ENCODE results near the gene PDZK1IP1. TPM values are rescaled to one million over a fixed set of nuclear protein-coding genes. Genes with fewer than 3 reads are reported as not detected.
A peak's percentile ranks its signal among the peaks of the same experiment; 100 is the strongest.

The PDZK1IP1 gene
- total RNA-seq, 3 donors from 2014 or later (not counting 1 experiment from before 2014, with no cell fraction given) = 0.54 TPM; not detected in 2

DNA sequence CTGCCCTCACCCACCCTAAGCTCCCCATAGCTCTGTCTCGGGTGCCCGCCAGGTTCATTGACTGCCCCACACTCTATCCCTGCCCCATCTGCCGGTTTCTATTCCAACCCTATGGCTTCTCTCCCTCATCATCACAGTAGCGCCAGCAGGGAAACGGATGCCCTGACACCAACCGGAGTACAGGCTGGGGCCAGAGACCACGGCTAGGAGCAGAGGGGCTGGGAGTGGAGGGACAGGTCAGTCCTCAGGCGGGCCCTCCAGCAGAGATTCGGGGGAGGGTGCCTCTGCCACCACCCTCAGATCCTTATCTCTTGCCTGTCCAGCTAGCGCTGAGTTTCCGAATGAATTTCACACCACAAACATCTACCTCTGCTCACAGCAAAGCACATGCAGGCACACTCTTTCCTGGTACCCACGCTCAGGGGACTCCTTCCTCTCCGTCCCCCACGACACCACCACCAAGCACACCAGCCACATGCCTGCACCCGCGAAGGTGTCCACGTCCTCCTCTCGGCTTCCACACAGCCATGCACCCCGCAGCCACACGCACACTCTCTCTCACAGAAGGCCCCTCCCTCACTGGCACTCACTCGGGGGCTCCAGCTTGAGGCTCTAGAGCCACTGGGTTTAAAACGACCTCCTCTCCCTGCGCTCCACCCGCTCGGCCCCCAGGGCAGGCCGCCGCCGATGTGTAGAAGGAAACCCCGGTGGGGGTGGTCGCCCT lies 35.0 kb upstream of the PDZK1IP1 start:
- Histone ChIP-seq H3K4me1 (ENCODE audit: control insufficient read depth, insufficient read depth, low read length) (peaks cover 4% of the 10 kb centered on the region), H3K36me3 (ENCODE audit: control insufficient read depth, insufficient read depth, low read length) (no peaks in the 10 kb centered on the region), H3K27me3 (ENCODE audit: control insufficient read depth, insufficient read depth, low read length) (peaks cover 41% of the 10 kb centered on the region), H3K4me3 (ENCODE audit: low read length) (no peak overlapping the region), H3K27ac (ENCODE audit: low read length) (no peak overlapping the region), H3K9me3 (ENCODE audit: control insufficient read depth, insufficient read depth, low read length) (no peaks in the 10 kb centered on the region)
- H3K36me3 Mint-ChIP-seq = no peaks in the 10 kb centered on the region
- H3K9me3 Mint-ChIP-seq = no peaks in the 10 kb centered on the region
- peaks cover 3 to 13% of the 10 kb centered on the region in 2 donors for H3K4me1 Mint-ChIP-seq
- intact Hi-C loops (cut with micrococcal nuclease) = no loop called here
- 13% methylated on average over 30 of the region's 30 CpGs for WGBS (ENCODE audit: insufficient coverage)
- no peak overlapping the region for H3K4me3 Mint-ChIP-seq
- no peak overlapping the region for H3K27ac Mint-ChIP-seq
- ATAC-seq (peak in 1 of 3 donors; percentile 56), DNase-seq (no peak)
- H3K27me3 Mint-ChIP-seq (ENCODE audit: low read depth in 2 of 2) = peaks cover 38 to 46% of the 10 kb centered on the region in 2 donors
- TF ChIP-seq, protein P1, sequence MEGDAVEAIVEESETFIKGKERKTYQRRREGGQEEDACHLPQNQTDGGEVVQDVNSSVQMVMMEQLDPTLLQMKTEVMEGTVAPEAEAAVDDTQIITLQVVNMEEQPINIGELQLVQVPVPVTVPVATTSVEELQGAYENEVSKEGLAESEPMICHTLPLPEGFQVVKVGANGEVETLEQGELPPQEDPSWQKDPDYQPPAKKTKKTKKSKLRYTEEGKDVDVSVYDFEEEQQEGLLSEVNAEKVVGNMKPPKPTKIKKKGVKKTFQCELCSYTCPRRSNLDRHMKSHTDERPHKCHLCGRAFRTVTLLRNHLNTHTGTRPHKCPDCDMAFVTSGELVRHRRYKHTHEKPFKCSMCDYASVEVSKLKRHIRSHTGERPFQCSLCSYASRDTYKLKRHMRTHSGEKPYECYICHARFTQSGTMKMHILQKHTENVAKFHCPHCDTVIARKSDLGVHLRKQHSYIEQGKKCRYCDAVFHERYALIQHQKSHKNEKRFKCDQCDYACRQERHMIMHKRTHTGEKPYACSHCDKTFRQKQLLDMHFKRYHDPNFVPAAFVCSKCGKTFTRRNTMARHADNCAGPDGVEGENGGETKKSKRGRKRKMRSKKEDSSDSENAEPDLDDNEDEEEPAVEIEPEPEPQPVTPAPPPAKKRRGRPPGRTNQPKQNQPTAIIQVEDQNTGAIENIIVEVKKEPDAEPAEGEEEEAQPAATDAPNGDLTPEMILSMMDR (IDR thresholded peaks at IDR 0.05) = no peak

DNA sequence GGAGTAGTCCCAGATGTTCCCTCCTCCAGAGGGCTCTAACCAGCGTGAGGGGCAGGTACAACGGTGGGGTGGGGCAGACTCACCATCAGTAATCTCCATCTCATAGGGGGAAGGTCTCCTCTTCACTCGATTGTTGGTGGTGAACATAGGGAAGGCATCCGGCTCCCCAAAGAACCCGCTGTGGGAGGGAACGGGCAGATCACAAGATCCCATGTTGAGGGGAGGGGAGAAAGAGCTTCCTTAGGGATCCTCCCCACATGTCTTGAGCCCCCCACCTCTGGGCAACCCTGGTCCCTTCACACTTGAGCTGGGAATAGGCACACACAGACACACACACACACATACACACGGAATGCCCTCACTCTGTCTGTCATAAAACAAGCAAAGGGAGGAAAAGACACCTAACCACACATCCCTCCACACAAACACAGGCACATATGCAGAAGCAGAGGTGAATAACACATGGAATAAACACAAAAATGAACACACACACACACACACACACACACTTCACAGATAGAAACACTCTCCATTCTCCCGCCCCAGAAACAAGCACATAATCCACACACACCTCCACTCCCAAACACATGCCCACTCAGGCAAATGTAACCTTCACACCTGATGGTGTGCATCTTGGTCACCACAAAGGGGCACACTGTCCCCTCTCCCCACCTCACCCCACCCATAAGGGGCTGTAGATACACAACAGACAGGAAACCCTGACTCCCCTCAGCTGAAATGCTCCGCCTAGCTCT lies 34.3 kb upstream of the PDZK1IP1 start:
- Histone ChIP-seq H3K4me3 (ENCODE audit: low read length) (no peak overlapping the region), H3K4me1 (ENCODE audit: control insufficient read depth, insufficient read depth, low read length) (peaks cover 4% of the 10 kb centered on the region), H3K27ac (ENCODE audit: low read length) (no peak overlapping the region), H3K36me3 (ENCODE audit: control insufficient read depth, insufficient read depth, low read length) (no peaks in the 10 kb centered on the region), H3K9me3 (ENCODE audit: control insufficient read depth, insufficient read depth, low read length) (no peaks in the 10 kb centered on the region), H3K27me3 (ENCODE audit: control insufficient read depth, insufficient read depth, low read length) (peaks cover 36% of the 10 kb centered on the region)
- 71% methylated on average over 3 of the region's 9 CpGs for WGBS (ENCODE audit: insufficient coverage)
- intact Hi-C loops (cut with micrococcal nuclease) = no loop called here
- Mint-ChIP-seq H3K4me1 (peaks cover 0 to 5% of the 10 kb centered on the region in 2 donors), H3K9me3 (no peaks in the 10 kb centered on the region), H3K36me3 (no peaks in the 10 kb centered on the region), H3K27ac (no peak overlapping the region), H3K27me3 (ENCODE audit: low read depth in 2 of 2) (peaks cover 30 to 39% of the 10 kb centered on the region in 2 donors), H3K4me3 (no peak overlapping the region)
- ATAC-seq (no peak), DNase-seq (no peak)
- TF ChIP-seq, protein P1 (IDR thresholded peaks at IDR 0.05) = no peak

DNA sequence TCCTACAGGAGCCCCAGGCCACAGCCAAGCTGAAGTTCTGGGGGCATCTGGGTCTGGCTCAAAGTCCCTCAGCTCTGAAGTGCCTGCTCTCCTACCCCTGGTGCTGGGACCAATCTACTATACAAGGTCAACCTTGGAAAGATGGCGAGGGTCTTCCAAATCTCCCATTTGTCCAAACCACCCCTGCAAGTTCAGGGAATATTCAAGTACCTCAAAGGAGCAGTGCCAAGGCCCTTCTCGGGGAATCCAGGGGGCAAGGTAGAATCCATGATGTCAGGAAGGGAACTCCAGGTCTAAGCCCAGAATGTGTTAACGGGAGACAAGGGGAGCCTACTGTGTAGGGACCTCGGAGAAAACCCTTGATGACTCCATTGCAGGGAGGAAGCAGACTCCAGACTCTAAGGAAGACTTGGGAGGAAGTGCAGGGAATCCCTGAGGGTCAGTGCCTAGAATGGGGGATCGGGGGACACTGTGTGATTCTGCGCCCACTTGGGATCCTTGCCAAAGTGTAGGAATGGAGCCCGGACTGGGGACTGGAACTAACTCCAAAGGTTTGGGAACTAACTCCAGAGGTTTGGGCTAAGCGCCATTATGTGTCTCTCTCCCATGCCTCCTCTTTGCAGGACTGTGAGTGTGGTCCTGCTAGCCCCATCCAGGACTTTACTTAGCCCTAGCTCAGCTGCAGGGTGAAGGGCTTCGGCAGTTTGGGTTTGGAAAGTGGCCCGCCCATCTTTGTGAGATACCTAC lies 33.5 kb upstream of the PDZK1IP1 start:
- DNase-seq = no peak
- Mint-ChIP-seq H3K27ac (no peak overlapping the region), H3K9me3 (no peaks in the 10 kb centered on the region), H3K4me1 (peaks cover 0 to 5% of the 10 kb centered on the region in 2 donors), H3K27me3 (ENCODE audit: low read depth in 2 of 2) (peaks cover 27 to 33% of the 10 kb centered on the region in 2 donors), H3K4me3 (no peak overlapping the region), H3K36me3 (no peaks in the 10 kb centered on the region)
- Histone ChIP-seq H3K4me1 (ENCODE audit: control insufficient read depth, insufficient read depth, low read length) (peaks cover 4% of the 10 kb centered on the region), H3K4me3 (ENCODE audit: low read length) (no peak overlapping the region), H3K9me3 (ENCODE audit: control insufficient read depth, insufficient read depth, low read length) (no peaks in the 10 kb centered on the region), H3K27ac (ENCODE audit: low read length) (no peak overlapping the region), H3K27me3 (ENCODE audit: control insufficient read depth, insufficient read depth, low read length) (peaks cover 28% of the 10 kb centered on the region), H3K36me3 (ENCODE audit: control insufficient read depth, insufficient read depth, low read length) (no peaks in the 10 kb centered on the region)
- no peak for ATAC-seq
- intact Hi-C loops (cut with micrococcal nuclease) = no loop called here
- WGBS (ENCODE audit: insufficient coverage) = 87% methylated on average over 10 of the region's 10 CpGs
- TF ChIP-seq, protein P1 (IDR thresholded peaks at IDR 0.05) = no peak
